GM20431 (cell line): ENCODE results near the gene CDV3.

Experiments
- in situ Hi-C: fragments of 300-500 bp; cut with MseI, MboI; formaldehyde crosslinking; loops from one replicate; pipeline ENCODE4 v1.15.0; 2020; ENCODE audit warnings: low sequenced_read_pairs; ENCODE audit not compliant: unreplicated experiment

Gene CDV3

DNA sequence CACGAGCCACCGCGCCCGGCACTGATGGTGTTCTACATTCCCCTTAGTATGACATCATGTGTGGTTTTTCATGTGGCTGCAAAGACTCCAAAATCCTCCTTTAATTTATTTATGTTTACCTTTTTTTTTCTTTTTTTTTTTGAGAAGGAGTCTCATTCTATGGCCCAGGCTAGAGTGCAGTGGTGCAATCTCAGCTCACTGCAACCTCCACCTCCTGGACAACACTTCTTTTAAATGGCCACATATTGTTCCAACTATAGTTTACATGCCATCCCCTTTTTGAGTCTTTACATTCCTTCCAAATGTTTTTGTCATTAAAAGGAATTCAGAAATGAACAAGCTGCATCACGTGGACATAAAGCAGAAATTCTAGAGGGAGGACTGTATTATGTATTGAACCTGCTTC is 10.3 kb upstream of the CDV3 start:
- in situ Hi-C loops: no loop called here

DNA sequence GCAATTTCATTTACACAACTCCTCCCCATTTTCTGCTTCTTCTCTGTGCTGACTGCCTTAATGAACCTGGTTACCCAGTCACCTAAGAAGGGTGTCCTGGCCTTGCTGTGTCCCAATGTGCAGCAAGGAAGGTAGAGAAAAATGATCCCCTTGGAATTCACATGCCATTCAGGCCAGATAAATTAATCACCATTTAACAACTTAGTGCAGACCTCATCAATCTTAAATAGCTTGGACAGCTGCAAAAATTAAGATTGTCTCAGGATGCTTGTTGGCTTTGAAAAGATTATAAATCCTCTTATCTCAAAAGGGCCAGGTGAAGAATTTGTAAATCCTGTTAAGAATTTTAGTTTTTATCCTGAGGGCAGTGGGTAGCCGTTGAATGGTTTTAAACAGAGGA is 9.7 kb upstream of the CDV3 start:
- in situ Hi-C loops: no loop called here

DNA sequence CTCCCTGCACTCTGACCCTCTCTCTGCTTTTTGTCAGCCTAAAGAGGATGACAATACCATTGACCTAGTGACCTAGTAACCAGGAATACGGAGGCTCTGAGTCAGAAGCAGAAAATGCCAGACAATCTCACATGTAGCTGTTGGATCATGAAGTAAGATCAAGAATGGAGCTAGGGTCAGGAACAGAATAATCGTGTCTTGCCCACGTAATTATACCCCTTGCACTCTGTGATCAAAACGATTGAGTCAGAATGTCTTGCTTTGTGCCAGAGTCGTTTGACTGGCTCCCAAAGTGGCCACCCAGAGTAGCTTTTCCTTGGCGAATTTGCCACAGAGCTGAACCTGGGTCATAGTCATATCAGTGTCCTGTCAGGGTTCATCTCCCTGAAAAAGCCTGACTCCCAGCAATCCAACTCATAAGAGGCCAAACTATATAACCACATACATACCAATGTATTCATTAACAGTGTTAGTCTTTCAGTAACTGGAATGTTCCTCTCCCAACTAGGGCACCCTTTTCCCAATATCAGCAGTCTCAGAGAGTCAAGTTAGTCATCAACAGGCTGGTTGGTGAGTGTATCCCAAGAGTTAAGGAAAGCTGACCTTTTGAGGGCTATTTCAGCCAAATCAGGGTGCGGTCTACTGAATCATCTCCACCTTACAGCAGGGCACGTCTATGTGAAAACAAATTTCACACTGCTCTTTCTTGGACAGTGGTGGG is 5.0 kb upstream of the CDV3 start:
- in situ Hi-C loops: no loop called here

DNA sequence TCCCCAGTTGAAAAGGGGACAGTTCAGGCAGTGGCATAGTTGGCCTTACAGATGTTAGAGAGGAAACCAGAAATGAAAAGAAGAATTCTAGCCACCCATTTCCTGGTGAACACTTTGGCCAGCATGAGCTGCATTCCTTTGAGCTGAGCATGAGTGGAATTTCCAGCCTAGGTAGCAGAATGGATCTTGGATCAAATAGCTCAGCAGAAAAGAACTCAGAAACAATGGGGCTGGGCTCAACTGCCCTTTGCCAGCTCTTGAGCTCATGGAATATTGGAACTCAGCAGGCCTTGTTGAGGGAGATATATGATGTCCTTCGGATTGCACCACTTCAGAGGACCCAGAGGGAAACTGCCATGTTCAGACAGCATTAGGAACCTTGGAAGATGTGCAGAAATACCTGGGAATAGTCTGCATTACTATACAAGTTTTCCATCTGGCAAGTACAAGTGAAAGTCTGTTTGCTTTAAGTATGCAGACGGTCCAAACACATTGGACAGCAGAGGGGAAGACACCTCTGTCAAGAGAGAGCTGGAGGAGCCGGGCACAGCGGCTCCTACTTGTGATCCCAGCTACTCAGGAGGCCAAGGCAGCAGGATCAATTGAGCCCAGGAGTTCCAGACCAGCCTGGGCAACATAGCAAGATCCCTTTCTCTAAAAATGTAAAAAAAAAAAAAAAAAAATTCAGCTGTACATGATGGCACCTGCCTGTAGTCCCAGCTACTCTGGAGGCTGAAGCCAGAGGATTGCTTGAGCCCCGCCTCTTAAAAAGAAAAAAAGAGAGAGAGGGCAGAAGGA is 3.1 kb upstream of the CDV3 start:
- in situ Hi-C loops: loop anchor here (10.0 kb wide), 1 partner anchor 106 kb away; no protein-coding TSS in a partner anchor

DNA sequence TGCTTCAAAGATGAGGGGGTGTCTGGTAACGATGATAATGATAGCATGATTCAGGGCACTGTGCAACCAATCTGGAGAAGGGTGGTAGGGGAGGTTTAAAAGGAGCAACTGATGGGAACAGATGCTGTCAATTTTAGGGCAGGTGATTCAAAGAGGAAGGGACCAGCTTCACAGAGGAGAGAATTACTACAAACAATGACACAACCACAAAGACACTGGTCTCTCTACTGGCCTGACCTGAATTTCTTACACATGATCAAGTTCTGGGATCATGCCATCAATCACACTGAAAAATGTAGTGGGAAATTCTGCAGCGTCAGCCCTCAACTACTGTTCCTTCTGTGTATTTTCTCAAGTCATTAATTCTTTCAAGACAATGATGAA is 2.6 kb upstream of the CDV3 start:
- in situ Hi-C loops: loop anchor here (10.0 kb wide), 1 partner anchor 106 kb away; no protein-coding TSS in a partner anchor

DNA sequence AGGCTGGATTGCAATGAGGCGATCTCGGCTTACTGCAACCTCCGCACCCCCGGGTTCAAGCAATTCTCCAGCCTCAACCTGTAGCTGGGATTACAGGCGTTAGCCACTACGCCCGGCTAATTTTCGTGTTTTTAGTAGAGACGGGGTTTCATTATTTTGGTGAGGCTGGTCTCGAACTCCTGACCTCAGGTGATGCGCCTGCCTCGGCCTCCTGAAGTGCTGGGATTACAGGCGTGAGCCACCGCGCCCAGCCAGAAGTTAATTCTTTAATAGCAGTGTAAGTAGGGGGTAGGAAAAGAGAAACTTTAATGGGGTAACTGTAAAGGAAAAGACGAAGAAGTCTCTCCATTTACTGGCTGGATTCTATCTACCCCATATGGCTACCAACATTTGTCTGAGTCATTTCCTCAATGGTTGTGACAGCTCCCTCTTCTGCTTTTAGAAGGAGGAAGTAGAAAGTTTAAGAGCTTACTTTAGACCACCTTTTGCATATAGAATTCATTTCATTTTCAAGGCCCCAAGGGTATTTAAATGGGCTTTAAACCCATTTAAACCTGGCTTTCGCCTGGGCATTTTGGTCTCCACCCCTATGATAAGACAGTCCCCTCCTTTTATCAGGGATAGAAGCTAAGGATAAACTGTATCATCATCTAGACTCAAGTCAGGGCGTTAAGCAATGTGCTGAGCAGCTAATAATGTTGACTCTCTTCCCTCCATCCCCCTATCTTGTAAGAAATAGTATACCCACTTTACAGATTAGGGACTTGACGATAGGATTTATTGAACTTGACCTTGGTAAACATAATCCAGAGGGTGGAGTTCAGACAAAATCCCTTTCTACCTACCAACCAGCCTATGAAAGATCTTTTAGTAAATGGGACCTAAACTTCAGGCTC is 1.1 kb upstream of the CDV3 start:
- in situ Hi-C loops: loop anchor here (10.0 kb wide), 1 partner anchor 108 kb away; no protein-coding TSS in a partner anchor

DNA sequence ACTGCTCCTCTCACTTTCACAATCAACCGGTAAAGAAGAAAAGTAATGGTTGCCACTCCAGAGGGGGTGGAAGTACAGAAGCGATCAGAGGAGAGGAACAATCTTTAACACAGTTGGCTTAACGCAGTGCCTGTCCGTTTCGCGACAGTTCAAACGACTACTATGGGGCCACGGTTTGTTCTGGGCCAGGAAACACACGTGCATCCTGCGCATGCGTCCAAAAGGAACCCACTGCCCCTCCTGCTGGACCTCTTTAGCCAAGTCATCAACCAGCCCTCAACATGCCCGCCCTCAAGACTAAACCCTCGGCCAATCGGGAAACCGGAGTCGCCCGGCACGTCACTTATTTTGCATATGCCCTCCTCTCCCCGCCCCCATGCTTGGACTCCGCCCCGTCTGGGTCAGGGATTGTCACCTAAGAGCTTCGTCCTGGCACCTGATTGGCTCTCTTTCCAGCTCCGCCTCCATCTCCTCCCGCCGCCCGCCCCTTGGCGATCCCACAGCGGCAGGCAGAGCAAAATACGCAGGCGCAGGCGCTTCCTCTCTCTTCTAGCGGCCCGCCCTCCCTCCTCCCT is 345 bp upstream of the CDV3 start:
- in situ Hi-C loops: loop anchor here (10.0 kb wide), 1 partner anchor 108 kb away; no protein-coding TSS in a partner anchor

DNA sequence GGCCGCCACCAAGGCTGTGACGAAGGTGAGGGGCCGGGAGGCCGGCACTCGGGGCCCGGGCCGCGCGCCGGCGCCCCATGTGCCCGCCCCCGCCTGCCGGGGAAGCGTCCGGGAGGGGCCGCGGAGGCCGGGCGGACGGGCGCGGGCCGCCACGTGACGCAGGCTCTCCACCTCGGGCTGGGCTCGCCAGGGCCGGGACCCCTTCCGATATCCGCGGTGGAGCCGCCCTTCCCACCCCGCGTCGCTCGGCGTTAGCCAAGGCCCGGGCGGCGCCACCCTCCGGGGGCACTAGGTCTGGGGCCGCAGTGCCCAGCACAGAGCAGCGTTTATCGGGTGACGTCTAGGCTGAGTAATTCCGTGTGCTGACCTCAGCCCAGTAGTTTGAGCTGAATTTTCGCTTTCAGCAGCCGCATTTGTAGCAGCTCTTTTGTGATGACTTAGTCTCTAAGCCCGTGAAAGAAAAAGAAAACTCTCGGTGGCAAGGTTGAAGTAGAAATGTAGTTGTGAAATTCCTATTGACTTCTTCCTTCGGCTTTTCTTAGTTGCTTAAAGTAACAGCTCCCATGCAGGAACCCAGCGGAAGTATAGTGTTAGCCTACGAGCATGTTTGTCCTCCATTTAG is 885 bp downstream of the CDV3 start:
- in situ Hi-C loops: loop anchor here (10.0 kb wide), 1 partner anchor 110 kb away; no protein-coding TSS in a partner anchor

DNA sequence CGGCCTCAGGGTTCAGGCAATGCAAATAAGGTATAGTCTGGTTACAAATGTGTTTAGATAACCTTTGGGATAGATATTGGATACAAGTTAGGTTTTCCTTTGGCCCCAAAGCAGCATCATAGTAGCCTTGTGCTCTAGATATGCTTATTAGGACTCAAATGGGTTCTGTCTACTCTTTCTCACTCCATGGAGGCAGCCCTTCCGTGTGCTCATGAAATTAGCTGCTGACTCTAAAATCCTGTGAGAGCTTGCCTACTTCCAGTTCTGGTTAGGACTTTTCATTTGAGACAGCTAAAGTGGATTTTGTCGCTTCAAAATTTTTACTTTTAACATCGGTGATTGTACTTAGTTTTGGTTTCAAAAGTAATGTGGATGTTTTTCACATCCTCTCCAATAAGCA is 1.6 kb downstream of the CDV3 start:
- in situ Hi-C loops: loop anchor here (10.0 kb wide), 1 partner anchor 110 kb away; no protein-coding TSS in a partner anchor

DNA sequence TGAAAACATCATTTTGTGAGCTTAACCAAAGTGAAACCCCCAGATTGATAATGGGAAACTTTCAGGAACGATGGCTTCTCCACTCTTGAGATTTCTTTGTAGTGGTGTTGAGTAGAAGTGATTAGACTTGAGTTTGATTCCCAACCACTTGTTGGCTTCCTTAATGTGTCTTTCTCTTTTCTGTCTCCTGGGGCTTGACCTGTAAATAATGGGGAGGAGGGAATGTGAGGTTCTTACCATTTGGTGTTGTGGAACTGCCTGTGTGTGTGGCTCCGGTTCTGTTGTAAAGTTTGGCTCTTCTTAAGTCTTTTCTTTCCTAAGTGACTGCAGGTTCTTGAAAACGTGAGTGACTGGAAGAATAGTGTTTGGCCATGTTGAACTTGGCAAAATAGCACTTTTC is 2.7 kb downstream of the CDV3 start:
- in situ Hi-C loops: loop anchor here (10.0 kb wide), 1 partner anchor 111 kb away; no protein-coding TSS in a partner anchor

DNA sequence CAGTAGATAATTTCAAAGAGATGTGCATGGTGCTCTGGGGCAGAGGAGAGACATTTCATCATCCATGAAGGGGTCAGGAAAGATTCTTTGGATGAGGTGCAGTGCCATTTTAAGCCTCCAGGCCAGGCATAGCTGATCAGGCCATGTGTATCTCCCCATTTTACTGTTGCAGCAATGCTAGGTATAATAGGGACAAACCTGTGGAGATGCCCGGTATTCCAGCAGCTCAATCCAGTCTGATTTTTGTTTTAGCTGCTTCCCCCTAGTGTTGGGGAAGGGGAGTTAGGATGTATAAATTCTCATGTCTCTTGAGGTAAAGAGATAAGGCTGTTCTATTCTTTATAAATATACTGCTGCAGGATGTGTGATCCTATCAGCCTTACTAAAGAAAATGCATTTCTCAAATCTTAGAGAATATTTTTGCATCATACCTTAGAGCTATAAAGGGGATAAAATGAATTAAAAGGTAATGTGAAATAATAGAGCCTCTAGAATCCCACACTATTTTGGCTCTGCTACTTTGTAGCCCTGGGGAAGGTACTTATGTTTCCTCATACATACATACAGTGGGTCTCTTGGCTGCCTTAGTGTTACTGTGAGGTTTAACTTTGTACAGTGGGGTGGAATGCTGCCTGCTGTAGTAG is 5.2 kb downstream of the CDV3 start:
- in situ Hi-C loops: loop anchor here (10.0 kb wide), 1 partner anchor 114 kb away; no protein-coding TSS in a partner anchor

DNA sequence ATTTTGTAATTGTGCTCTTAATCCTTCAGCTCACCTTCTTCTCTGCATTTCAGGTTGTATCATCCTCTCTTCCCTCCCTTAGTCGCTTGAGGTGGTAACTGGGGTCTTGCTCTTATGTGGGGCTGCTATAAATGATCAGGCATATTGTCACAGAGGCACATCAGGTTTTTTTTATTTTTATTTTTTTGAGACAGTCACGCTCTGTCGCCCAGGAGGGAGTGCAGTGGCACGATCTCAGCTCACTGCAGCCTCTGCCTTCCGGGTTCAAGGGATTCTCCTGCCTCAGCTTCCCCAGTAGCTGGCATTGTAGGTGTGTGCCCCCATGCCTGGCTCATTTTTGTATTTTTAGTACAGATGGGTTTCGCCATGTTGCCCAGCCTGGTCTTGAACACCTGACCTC is 9.9 kb downstream of the CDV3 start:
- in situ Hi-C loops: no loop called here

DNA sequence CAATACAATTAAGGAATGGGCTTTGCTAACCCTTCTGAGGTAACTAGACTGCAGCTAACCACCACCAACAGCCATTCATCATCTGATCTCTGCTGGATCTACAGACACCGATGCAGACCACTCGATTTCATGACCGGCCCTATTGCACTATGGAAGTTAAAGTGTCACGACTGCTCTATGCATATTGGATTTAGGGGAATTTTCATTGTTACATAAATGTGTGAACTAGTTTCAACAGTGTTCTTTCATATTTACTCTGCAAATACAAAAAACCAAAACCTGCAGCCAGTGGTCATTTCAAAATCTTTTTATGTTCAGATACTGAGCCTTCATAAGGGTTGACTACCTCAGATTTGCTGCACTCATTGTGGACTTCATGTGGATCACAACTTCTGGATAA is 14.5 kb downstream of the CDV3 start:
- in situ Hi-C loops: no loop called here

DNA sequence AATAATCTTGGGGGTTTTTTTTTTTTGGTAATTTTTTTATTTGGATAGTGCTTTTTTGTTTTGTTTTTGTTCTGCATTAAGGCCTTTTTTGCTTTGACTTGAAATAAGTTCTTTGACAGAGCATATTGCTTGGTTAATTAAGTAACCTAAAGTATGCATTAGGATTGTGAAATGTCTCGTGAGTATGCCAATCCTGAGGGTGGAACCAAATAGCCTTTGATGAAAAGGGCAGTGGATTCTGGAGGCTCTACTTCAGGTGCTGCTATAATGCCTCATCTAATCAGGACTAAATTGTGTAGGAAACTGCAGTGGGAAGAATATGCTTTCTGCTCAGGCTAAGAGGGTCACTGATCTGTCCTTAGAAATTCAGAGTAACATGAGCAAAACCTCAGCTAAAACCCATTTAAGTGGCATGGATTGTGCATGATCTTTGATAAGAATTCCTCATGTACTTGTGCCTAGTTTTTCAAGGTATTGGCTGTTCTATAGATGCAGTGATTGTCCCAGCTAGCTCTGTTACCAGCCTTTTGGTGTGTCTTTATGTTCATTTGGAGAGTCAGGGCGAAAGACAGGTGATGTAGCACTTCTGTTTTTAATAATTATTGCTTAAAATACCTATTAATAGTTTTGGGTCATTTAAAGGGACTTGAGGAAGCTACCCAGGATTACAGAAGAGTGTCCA is 15.4 kb downstream of the CDV3 start:
- in situ Hi-C loops: no loop called here

DNA sequence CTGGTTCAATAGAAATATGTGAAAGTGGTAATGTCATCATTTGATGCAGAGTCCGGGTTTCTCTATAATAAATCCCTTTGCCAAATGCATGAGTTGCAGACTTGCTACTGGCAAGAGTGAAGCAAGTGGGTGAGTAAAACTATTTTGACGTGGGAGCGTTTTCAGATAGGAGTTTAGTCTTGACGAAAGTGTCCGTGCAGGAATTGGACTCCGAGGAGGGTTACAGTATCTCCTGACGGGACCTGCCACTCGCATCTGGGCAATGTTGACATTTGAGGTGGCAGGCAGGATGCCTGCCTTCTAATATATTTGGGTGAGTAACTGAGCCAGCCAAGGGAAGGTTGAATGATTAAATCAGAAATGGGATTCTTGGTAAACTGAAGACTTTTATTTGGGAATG is 16.0 kb downstream of the CDV3 start:
- in situ Hi-C loops: no loop called here

DNA sequence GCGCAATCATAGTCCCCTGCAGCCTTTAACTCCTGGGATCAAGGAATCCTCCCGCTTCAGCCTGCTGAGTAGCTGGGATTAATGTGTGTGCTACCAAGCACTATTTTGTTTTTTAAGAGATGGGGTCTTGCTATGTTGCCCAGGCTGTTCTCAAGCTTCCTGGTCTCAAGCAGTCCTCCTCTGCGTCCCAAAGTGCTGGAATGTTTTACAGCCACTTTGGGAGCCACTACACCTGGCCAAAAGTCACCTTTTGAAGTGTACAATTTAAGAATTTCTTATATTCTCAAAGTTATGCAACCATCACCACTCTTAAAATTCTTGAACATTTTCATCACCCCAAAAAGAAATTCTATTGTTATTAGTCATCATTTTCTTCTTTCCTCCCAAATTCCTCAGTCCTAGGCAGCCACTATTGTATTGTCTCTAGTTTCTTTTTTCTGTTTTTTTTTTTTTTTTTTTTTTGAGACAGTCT is 17.8 kb downstream of the CDV3 start:
- in situ Hi-C loops: no loop called here

DNA sequence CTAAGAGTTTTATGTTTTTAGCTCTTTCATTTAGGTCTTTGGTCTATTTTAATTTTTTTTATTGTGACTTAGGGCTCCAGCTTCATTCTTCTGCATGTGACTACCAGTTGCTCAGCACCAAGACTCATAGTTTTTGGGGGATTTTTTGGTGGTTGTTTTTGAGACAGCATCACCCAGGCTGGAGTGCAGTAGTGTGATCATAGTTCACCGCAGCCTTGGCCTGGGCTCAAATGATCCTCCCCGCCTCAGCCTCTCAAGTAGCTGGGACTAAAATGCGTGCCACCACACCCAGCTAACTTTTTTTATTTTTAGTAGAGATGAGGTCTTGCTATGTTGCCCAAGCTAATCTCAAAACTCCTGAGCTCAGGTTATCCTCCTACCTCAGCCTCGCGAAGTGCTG is 19.4 kb downstream of the CDV3 start:
- in situ Hi-C loops: no loop called here

DNA sequence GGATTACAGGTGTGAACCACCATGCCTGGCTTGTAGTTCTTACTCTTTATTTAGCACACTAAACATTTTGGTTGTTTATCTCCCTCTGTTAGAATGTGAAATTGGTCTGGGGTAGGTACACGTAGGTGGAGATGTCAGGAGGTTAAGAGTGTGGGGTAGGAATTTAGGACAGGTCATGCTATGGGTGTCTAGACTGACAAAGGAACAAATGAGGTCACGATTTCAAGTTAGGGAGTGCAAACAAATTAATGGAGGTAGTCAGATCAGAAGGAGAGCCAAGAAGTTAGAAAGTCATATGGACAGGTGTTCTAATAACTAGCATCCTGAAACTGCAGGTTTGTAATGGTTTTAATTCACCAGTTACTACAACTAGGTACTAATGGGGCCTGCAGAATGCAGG is 19.8 kb downstream of the CDV3 start:
- in situ Hi-C loops: no loop called here
